Left renal cortex interstitium (tissue), 4 donors: ENCODE measurements around the gene PROX1. TPM values are rescaled to one million over a fixed set of nuclear protein-coding genes. Genes with fewer than 3 reads are reported as not detected.
A peak's percentile ranks its signal among the peaks of the same experiment; 100 is the strongest.

Experiments used
- DNase-seq, 4 donors: peaks; one replicate each; pipeline ENCODE4 v3.0.0-alpha.2; 2013; ENCODE audit warnings: low read depth in 4 of 4, low spot score in 2 of 4, missing footprints in 1 of 4
- polyA plus RNA-seq, 4 donors: library from polyadenylated mRNA; unstranded; fragments of 120-200 nt; gene quantifications; one replicate each; pipeline ENCODE4 v1.2.1, GENCODE V29; 2013; ENCODE audit not compliant: insufficient read length in 4 of 4

The PROX1 gene
- polyA plus RNA-seq, 4 donors: 6.1 to 8.4 (median 8.0) TPM

GRCh38 chr1:213977909-213978308, 9.9 kb upstream of the PROX1 start:
- DNase-seq: no peak

GRCh38 chr1:213979751-213980586, 7.8 kb upstream of the PROX1 start:
- DNase-seq: no peak

- DNase-seq: no peak
Measured at GRCh38 chr1:213980906-213981305, 6.9 kb upstream of the PROX1 start.

GRCh38 chr1:213982289-213982671, 5.5 kb upstream of the PROX1 start:
- no peak for DNase-seq

- no peak for DNase-seq
Measured at GRCh38 chr1:213982672-213983492, 4.9 kb upstream of the PROX1 start.

- no peak for DNase-seq
Measured at GRCh38 chr1:213983493-213984386, 4.0 kb upstream of the PROX1 start.

GRCh38 chr1:213984387-213985208, 3.2 kb upstream of the PROX1 start:
- no peak for DNase-seq

- DNase-seq: no peak
Measured at GRCh38 chr1:213985209-213986019, 2.4 kb upstream of the PROX1 start.

GRCh38 chr1:213986020-213986924, 1.5 kb upstream of the PROX1 start:
- DNase-seq: no peak

GRCh38 chr1:213986925-213987250, 885 bp upstream of the PROX1 start:
- DNase-seq: no peak

GRCh38 chr1:213987422-213987926, 299 bp upstream of the PROX1 start:
- DNase-seq: peak in 2 of 4 donors; percentile 77 to 90

GRCh38 chr1:213988507-213989001, 781 bp downstream of the PROX1 start:
- no peak for DNase-seq

GRCh38 chr1:213989002-213989855, 1.5 kb downstream of the PROX1 start:
- DNase-seq: no peak

GRCh38 chr1:213993929-213994328, 6.2 kb downstream of the PROX1 start:
- no peak for DNase-seq

GRCh38 chr1:213994888-213995287, 7.1 kb downstream of the PROX1 start:
- DNase-seq: no peak

- no peak for DNase-seq
Measured at GRCh38 chr1:213995603-213996002, 7.8 kb downstream of the PROX1 start.
